Keratinocyte (primary cell): ENCODE results near the gene SLC6A1. TPM values are rescaled to one million over a fixed set of nuclear protein-coding genes. Genes with fewer than 3 reads are reported as not detected.

Source experiments
- DNase-seq: peaks from one replicate; pipeline ENCODE4 v3.0.0-alpha.2; 2011; ENCODE audit warnings: low read depth, missing footprints, low spot score
- FAIRE-seq: peaks from 2 replicates; lab custom pipeline; 2011; peaks lifted over from hg19 to GRCh38; lab: Jason Lieb, UNC
- H2AFZ ChIP-seq: 2 replicates; pipeline ENCODE4 v1.6.0; 2012; ENCODE audit warnings: low read length, control low read depth, inconsistent platforms; ENCODE audit not compliant: control insufficient read depth
- H3K27ac ChIP-seq: 2 replicates; pipeline ENCODE4 v1.5.1; 2011; ENCODE audit warnings: low read length; ENCODE audit not compliant: control insufficient read depth, insufficient read depth
- H3K27me3 ChIP-seq: 3 replicates; pipeline ENCODE4 v1.6.0; 2011; ENCODE audit warnings: low read length; ENCODE audit not compliant: control insufficient read depth, insufficient read depth; ENCODE audit errors: extremely low read depth
- H3K36me3 ChIP-seq, 2 experiments: 2 replicates in 1 of 2; 3 replicates in 1 of 2; pipeline ENCODE4 v1.5.1; 2011; ENCODE audit warnings: low read length in 2 of 2, mild to moderate bottlenecking in 1 of 2; ENCODE audit not compliant: control insufficient read depth in 2 of 2, insufficient read depth in 2 of 2; ENCODE audit errors: extremely low read depth in 1 of 2
- H3K4me1 ChIP-seq: 3 replicates; pipeline ENCODE4 v1.5.1; 2011; ENCODE audit warnings: low read length; ENCODE audit not compliant: control insufficient read depth, insufficient read depth; ENCODE audit errors: extremely low read depth
- H3K4me2 ChIP-seq: 3 replicates; pipeline ENCODE4 v1.6.0; 2011; ENCODE audit warnings: low read depth, low read length; ENCODE audit not compliant: control insufficient read depth, insufficient read depth; ENCODE audit errors: extremely low read depth
- H3K4me3 ChIP-seq, 3 experiments: fragments of 200-600 bp in 1 of 3; sonication (generic) in 1 of 3; 2 replicates in 2 of 3; 3 replicates in 1 of 3; pipeline ENCODE4 v1.5.1; 2011 to 2016; ENCODE audit warnings: low read length in 3 of 3, mild to moderate bottlenecking in 3 of 3, control low read depth in 2 of 3, inconsistent platforms in 1 of 3, low read depth in 1 of 3, mixed read lengths in 1 of 3, mixed run types in 1 of 3, moderate library complexity in 1 of 3; ENCODE audit not compliant: control insufficient read depth in 2 of 3, insufficient read depth in 2 of 3; ENCODE audit errors: extremely low read depth in 1 of 3
- H3K79me2 ChIP-seq: 2 replicates; pipeline ENCODE4 v1.6.0; 2012; ENCODE audit warnings: low read length; ENCODE audit not compliant: control insufficient read depth, insufficient read depth
- H3K9ac ChIP-seq: 3 replicates; pipeline ENCODE4 v1.6.0; 2011; ENCODE audit warnings: low read length; ENCODE audit not compliant: control insufficient read depth, insufficient read depth; ENCODE audit errors: extremely low read depth
- H3K9me1 ChIP-seq: 3 replicates; pipeline ENCODE4 v1.6.0; 2011; ENCODE audit warnings: low read length; ENCODE audit not compliant: control insufficient read depth, insufficient read depth; ENCODE audit errors: extremely low read depth
- H3K9me3 ChIP-seq: 2 replicates; pipeline ENCODE4 v1.5.1; 2012; ENCODE audit warnings: low read depth, low read length; ENCODE audit not compliant: control insufficient read depth
- H4K20me1 ChIP-seq: 3 replicates; pipeline ENCODE4 v1.6.0; 2011; ENCODE audit warnings: low read length; ENCODE audit not compliant: control insufficient read depth, insufficient read depth; ENCODE audit errors: extremely low read depth
- CTCF ChIP-seq, 3 experiments: IDR thresholded peaks in 1 of 3; conservative IDR thresholded peaks in 1 of 3; optimal IDR thresholded peaks in 1 of 3; 2 replicates in 2 of 3; 3 replicates in 1 of 3; pipeline versions ENCODE3 to v1.5.1; 2011; ENCODE audit warnings: low read length in 3 of 3, mild to moderate bottlenecking in 3 of 3, moderate library complexity in 2 of 3, control low read depth in 1 of 3, inconsistent platforms in 1 of 3; ENCODE audit not compliant: insufficient read depth in 2 of 3; ENCODE audit errors: extremely low read depth in 1 of 3
- EZH2 ChIP-seq: IDR thresholded peaks from one replicate; pipeline ENCODE4 v1.6.1; 2012; ENCODE audit warnings: inconsistent platforms, mild to moderate bottlenecking, low read length, moderate library complexity
- dilution Hi-C: fragments of 300-500 bp; cut with MboI; formaldehyde crosslinking; loops from one replicate; pipeline ENCODE4 v1.7.0; 2020; ENCODE audit warnings: low sequenced_read_pairs; ENCODE audit not compliant: extremely low pct_ligation_motif_present
- polyA plus RNA-seq, 5 experiments: library from polyadenylated mRNA; depleted of rRNA in 3 of 5; stranded (reverse) in 3 of 5; stranded (forward) in 1 of 5; unstranded in 1 of 5; fragments of >200 nt; gene quantifications; 1 replicate in 1 of 5; 2 replicates in 3 of 5; 3 replicates in 1 of 5; pipeline versions ENCODE4 v1.2.1 to v1.2.3, GENCODE V29; 2011 to 2012; ENCODE audit warnings: missing spikeins in 2 of 5, low read depth in 1 of 5, low replicate concordance in 1 of 5

The SLC6A1 gene
- polyA plus RNA-seq, 1 donor (not counting 4 experiments of a cell fraction or from before 2014, with no cell fraction given), result not detected

DNA sequence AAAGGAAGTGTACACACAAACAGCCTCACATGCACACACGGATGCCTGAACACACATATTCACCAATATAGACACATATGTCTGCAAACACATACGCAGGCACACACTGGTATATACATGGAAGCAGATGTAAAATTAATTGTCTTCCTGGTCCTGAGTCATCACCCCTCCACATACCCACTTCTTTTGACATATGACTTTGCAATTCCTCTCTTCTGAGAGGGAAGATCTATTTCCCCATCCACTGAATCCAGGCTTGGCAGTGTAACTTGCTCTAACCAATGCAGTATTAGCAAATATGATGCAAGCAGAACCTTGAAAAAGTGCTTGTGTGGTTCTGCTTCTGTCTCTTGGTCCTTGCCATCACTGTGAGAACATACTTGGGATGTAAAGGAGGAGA is 84.9 kb downstream of the SLC6A1 start:
- Histone ChIP-seq H3K4me1 (peaks cover 6% of the 10 kb centered on the region), H3K36me3 (no peaks in the 10 kb centered on the region), H2AFZ (no peak overlapping the region), H3K27ac (no peak overlapping the region), H3K4me3 (no peak overlapping the region), H3K27me3 (no peaks in the 10 kb centered on the region), H3K4me2 (no peak overlapping the region), H3K9ac (no peak overlapping the region), H3K9me1 (no peaks in the 10 kb centered on the region), H3K9me3 (no peaks in the 10 kb centered on the region), H3K79me2 (no peaks in the 10 kb centered on the region), H4K20me1 (no peaks in the 10 kb centered on the region)
- TF ChIP-seq CTCF (optimal IDR thresholded peaks at IDR 0.05 in 1 of 3, IDR thresholded peaks at IDR 0.05 in 1 of 3, conservative IDR thresholded peaks at IDR 0.05 in 1 of 3; ENCODE audit: extremely low read depth in 1 of 3, insufficient read depth in 2 of 3, low read length in 3 of 3) (no peak), EZH2 (no peak)
- dilution Hi-C loops, result no loop called here
- DNase-seq (no peak), FAIRE-seq (peak; percentile 68)

DNA sequence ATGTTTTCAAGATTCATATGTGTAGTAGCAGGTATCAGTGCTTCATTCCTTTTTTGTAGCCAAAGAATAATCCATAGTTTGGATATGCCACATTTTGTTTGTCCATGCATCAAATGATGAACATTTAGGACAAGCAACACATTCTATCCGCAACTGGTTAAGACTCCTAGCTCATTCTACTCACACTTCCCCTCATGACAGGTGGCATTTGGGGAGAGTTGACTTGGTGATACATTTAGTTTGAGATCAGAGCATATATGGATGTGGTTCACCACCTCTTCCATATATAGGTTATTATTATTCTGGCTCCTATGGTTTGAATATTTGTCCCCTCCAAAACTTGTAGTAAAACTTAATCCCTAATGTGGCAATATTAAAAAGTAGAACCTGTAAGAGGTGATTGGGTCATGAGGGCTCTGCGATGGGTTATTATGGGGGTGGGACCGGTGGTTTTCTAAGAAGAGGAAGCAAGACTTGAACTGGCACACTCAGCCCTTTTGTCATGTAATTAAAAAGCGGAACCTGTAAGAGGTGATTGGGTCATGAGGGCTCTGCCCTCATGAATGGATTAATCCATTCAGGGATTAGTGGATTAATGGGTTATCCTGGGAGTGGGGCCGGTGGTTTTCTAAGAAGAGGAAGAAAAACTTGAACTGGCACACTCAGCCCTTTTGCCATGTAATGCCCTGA is 86.4 kb downstream of the SLC6A1 start:
- DNase-seq (no peak), FAIRE-seq (no peak)
- H3K9me1 ChIP-seq, result no peaks in the 10 kb centered on the region
- H4K20me1 ChIP-seq, result no peaks in the 10 kb centered on the region
- no peaks in the 10 kb centered on the region for H3K27me3 ChIP-seq
- no peak overlapping the region for H3K9ac ChIP-seq
- no peaks in the 10 kb centered on the region for H3K36me3 ChIP-seq
- TF ChIP-seq EZH2 (no peak), CTCF (optimal IDR thresholded peaks at IDR 0.05 in 1 of 3, IDR thresholded peaks at IDR 0.05 in 1 of 3, conservative IDR thresholded peaks at IDR 0.05 in 1 of 3; ENCODE audit: extremely low read depth in 1 of 3, insufficient read depth in 2 of 3, low read length in 3 of 3) (no peak)
- no peaks in the 10 kb centered on the region for H3K9me3 ChIP-seq
- H3K4me2 ChIP-seq, result no peak overlapping the region
- no peak overlapping the region for H3K4me3 ChIP-seq
- dilution Hi-C loops, result no loop called here
- H3K4me1 ChIP-seq, result peaks cover 6% of the 10 kb centered on the region
- H2AFZ ChIP-seq, result no peak overlapping the region
- no peak overlapping the region for H3K27ac ChIP-seq
- H3K79me2 ChIP-seq, result no peaks in the 10 kb centered on the region
